Activated CD8-positive, alpha-beta memory T cell treated with anti-CD3 and anti-CD28 coated beads, Interleukin-2, amount 50 U/mL, for 24 hours (primary cell): Measurements from ENCODE around the gene CPA3.

Source experiments
- DNase-seq: peaks from one replicate; pipeline ENCODE4 v3.0.0-alpha.2; 2020; ENCODE audit errors: extremely low read depth

CPA3 gene

GRCh38 chr3:148914936-148915690 lies 50.0 kb downstream of the CPA3 start:
- no peak for DNase-seq

GRCh38 chr3:148916132-148916531 lies 51.0 kb downstream of the CPA3 start:
- no peak for DNase-seq

GRCh38 chr3:148922467-148922866 lies 57.4 kb downstream of the CPA3 start:
- no peak for DNase-seq

- DNase-seq, result no peak
Observed at GRCh38 chr3:148923592-148923991, 58.5 kb downstream of the CPA3 start.

GRCh38 chr3:148924562-148924961 lies 59.5 kb downstream of the CPA3 start:
- DNase-seq, result no peak

- DNase-seq, result no peak
Observed at GRCh38 chr3:148925845-148926244, 60.7 kb downstream of the CPA3 start.

- no peak for DNase-seq
Observed at GRCh38 chr3:148930752-148931151, 65.7 kb downstream of the CPA3 start.

- DNase-seq, result no peak
Observed at GRCh38 chr3:148931574-148931973, 66.5 kb downstream of the CPA3 start.

- no peak for DNase-seq
Observed at GRCh38 chr3:148932972-148933371, 67.9 kb downstream of the CPA3 start.

GRCh38 chr3:148937467-148938255 lies 72.6 kb downstream of the CPA3 start:
- DNase-seq, result no peak

- no peak for DNase-seq
Observed at GRCh38 chr3:148938306-148938705, 73.2 kb downstream of the CPA3 start.

GRCh38 chr3:148938936-148939335 lies 73.8 kb downstream of the CPA3 start:
- DNase-seq, result no peak

GRCh38 chr3:148940983-148941382 lies 75.9 kb downstream of the CPA3 start:
- no peak for DNase-seq

GRCh38 chr3:148943506-148944205 lies 78.6 kb downstream of the CPA3 start:
- DNase-seq, result no peak

GRCh38 chr3:148945116-148945515 lies 80.0 kb downstream of the CPA3 start:
- DNase-seq, result no peak
